ENCODE measurements around the gene FAM234A. TPM values are rescaled to one million over a fixed set of nuclear protein-coding genes. Genes with fewer than 3 reads are reported as not detected.

FAM234A gene
- total and polyA plus RNA-seq, 2 donors (not counting 1 experiment from before 2014, with no cell fraction given) = 64.8 to 68.5 TPM

DNA sequence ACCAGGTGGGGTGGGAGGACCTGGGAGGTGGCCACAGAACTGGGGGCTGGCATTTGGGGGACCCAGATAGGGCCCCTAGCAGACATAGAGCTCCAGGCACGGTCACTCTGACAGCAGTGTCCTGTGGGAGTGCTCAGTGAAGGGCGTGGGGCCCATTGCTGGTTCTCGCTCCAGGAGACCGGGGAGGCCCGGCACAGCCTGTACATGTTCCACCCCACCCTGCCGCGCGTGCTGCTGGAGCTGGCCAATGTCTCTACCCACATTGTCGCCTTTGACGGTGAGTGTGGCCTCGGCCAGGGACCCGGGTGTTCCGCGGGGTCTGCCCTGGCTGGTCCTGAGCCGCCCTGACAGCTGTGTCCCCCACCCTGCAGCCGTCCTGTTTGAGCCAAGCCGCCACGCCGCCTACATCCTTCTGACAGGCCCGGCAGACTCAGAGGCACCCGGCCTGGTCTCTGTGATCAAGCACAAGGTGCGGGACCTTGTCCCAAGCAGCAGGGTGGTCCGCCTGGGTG lies 29.9 kb downstream of the FAM234A start:
- no peak overlapping the region for H2AFZ ChIP-seq (ENCODE audit: low read length)
- H3K27me3 ChIP-seq (ENCODE audit: control insufficient read depth, insufficient read depth, low read length) = no peaks in the 10 kb centered on the region
- no peaks in the 10 kb centered on the region for H3K9me3 ChIP-seq (ENCODE audit: control insufficient read depth, insufficient read depth, low read depth, low read length)
- H3K27ac ChIP-seq (ENCODE audit: insufficient read depth, low read length) = no peak overlapping the region
- no peak overlapping the region for H3K4me2 ChIP-seq (ENCODE audit: extremely low read depth, insufficient read depth, low read length)
- no peak overlapping the region for H3K4me3 ChIP-seq (replicated peaks in 1 of 4; ENCODE audit: control extremely low read depth in 1 of 4, insufficient read depth in 1 of 4, low read depth in 3 of 4, low read length in 4 of 4)
- peaks cover 6% of the 10 kb centered on the region for H3K36me3 ChIP-seq (ENCODE audit: control insufficient read depth, insufficient read depth, low read length)
- no peaks in the 10 kb centered on the region for H3K79me2 ChIP-seq (ENCODE audit: control insufficient read depth, insufficient read depth, low read length)
- no peaks in the 10 kb centered on the region for H4K20me1 ChIP-seq (ENCODE audit: control insufficient read depth, extremely low read depth, insufficient read depth, low read length)
- no peak for DNase-seq (ENCODE audit: low read depth in 2 of 2)
- TF ChIP-seq, protein P1, sequence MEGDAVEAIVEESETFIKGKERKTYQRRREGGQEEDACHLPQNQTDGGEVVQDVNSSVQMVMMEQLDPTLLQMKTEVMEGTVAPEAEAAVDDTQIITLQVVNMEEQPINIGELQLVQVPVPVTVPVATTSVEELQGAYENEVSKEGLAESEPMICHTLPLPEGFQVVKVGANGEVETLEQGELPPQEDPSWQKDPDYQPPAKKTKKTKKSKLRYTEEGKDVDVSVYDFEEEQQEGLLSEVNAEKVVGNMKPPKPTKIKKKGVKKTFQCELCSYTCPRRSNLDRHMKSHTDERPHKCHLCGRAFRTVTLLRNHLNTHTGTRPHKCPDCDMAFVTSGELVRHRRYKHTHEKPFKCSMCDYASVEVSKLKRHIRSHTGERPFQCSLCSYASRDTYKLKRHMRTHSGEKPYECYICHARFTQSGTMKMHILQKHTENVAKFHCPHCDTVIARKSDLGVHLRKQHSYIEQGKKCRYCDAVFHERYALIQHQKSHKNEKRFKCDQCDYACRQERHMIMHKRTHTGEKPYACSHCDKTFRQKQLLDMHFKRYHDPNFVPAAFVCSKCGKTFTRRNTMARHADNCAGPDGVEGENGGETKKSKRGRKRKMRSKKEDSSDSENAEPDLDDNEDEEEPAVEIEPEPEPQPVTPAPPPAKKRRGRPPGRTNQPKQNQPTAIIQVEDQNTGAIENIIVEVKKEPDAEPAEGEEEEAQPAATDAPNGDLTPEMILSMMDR (conservative IDR thresholded peaks at IDR 0.05 in 1 of 2, IDR thresholded peaks at IDR 0.05 in 1 of 2; ENCODE audit: low read depth in 1 of 2, low read length in 2 of 2) = no peak
- no peak for TF ChIP-seq EZH2 (IDR thresholded peaks at IDR 0.05; ENCODE audit: low read length, missing control alignments)
- H3K9ac ChIP-seq (ENCODE audit: insufficient read depth, low read length) = no peak overlapping the region
- no peaks in the 10 kb centered on the region for H3K4me1 ChIP-seq (ENCODE audit: control insufficient read depth, extremely low read depth, insufficient read depth, low read length)

DNA sequence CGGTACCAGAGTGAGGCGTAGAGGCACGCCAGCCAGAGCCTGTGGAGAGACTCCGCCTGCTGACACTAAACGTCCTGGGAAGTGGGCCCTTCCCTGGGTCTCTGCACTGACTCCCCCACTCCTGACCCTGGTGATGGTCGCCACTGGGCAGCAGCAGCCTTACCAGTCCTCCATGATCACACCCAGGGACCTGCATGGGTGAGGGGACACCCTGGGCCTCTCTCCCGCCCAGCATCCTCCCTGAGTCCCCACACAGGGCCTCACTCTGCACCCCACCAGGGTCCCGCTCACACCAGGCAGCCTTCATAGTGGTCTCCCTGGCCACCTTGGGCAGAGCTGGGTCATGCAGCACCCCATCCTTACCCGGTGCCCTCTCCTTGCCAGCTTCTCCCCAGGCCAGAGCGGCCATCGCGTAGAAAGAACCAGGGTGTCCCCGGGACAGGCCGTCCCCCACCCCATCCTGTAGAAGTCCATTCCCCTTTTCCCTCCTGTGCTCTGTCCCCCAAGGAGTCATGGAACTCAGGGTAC lies 30.4 kb downstream of the FAM234A start:
- Histone ChIP-seq H3K79me2 (ENCODE audit: control insufficient read depth, insufficient read depth, low read length) (no peaks in the 10 kb centered on the region), H3K9ac (ENCODE audit: insufficient read depth, low read length) (no peak overlapping the region), H3K9me3 (ENCODE audit: control insufficient read depth, insufficient read depth, low read depth, low read length) (no peaks in the 10 kb centered on the region), H3K4me2 (ENCODE audit: extremely low read depth, insufficient read depth, low read length) (no peak overlapping the region), H4K20me1 (ENCODE audit: control insufficient read depth, extremely low read depth, insufficient read depth, low read length) (no peaks in the 10 kb centered on the region), H3K27me3 (ENCODE audit: control insufficient read depth, insufficient read depth, low read length) (no peaks in the 10 kb centered on the region), H3K27ac (ENCODE audit: insufficient read depth, low read length) (no peak overlapping the region), H2AFZ (ENCODE audit: low read length) (no peak overlapping the region), H3K4me3 (replicated peaks in 1 of 4; ENCODE audit: control extremely low read depth in 1 of 4, insufficient read depth in 1 of 4, low read depth in 3 of 4, low read length in 4 of 4) (no peak overlapping the region), H3K4me1 (ENCODE audit: control insufficient read depth, extremely low read depth, insufficient read depth, low read length) (no peaks in the 10 kb centered on the region), H3K36me3 (ENCODE audit: control insufficient read depth, insufficient read depth, low read length) (peaks cover 3% of the 10 kb centered on the region)
- TF ChIP-seq EZH2 (IDR thresholded peaks at IDR 0.05; ENCODE audit: low read length, missing control alignments) = no peak
- TF ChIP-seq, protein P1 (conservative IDR thresholded peaks at IDR 0.05 in 1 of 2, IDR thresholded peaks at IDR 0.05 in 1 of 2; ENCODE audit: low read depth in 1 of 2, low read length in 2 of 2) = no peak
- DNase-seq (ENCODE audit: low read depth in 2 of 2) = no peak

DNA sequence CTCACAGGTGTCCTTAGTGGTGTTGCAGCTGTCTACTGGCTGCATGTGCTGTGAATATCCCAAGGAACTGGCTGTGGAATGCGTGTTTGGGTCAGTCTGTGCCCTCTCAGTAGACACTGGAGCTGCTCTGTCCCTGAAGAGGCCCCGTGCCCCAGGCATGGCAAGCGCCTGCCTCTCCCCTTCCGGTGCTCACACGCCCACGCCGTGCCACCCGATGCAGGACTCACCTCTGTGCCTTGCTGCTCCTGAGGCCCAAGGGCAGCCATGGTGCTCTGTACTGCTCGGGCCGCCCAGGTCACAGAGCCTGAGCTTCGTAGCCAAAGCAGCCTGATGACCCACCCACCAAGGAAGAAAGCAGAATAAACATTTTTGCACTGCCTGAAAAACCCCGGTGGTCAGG lies 31.1 kb downstream of the FAM234A start:
- Histone ChIP-seq H3K4me2 (ENCODE audit: extremely low read depth, insufficient read depth, low read length) (no peak overlapping the region), H4K20me1 (ENCODE audit: control insufficient read depth, extremely low read depth, insufficient read depth, low read length) (no peaks in the 10 kb centered on the region), H3K9me3 (ENCODE audit: control insufficient read depth, insufficient read depth, low read depth, low read length) (no peaks in the 10 kb centered on the region), H2AFZ (ENCODE audit: low read length) (no peak overlapping the region), H3K9ac (ENCODE audit: insufficient read depth, low read length) (no peak overlapping the region), H3K27ac (ENCODE audit: insufficient read depth, low read length) (no peak overlapping the region), H3K36me3 (ENCODE audit: control insufficient read depth, insufficient read depth, low read length) (peaks cover 2% of the 10 kb centered on the region), H3K79me2 (ENCODE audit: control insufficient read depth, insufficient read depth, low read length) (no peaks in the 10 kb centered on the region), H3K27me3 (ENCODE audit: control insufficient read depth, insufficient read depth, low read length) (no peaks in the 10 kb centered on the region), H3K4me1 (ENCODE audit: control insufficient read depth, extremely low read depth, insufficient read depth, low read length) (no peaks in the 10 kb centered on the region), H3K4me3 (replicated peaks in 1 of 4; ENCODE audit: control extremely low read depth in 1 of 4, insufficient read depth in 1 of 4, low read depth in 3 of 4, low read length in 4 of 4) (no peak overlapping the region)
- TF ChIP-seq EZH2 (IDR thresholded peaks at IDR 0.05; ENCODE audit: low read length, missing control alignments) = no peak
- TF ChIP-seq, protein P1 (conservative IDR thresholded peaks at IDR 0.05 in 1 of 2, IDR thresholded peaks at IDR 0.05 in 1 of 2; ENCODE audit: low read depth in 1 of 2, low read length in 2 of 2) = no peak
- no peak for DNase-seq (ENCODE audit: low read depth in 2 of 2)
